Stimulated activated CD8-positive, alpha-beta memory T cell treated with anti-CD3 and anti-CD28 coated beads, Interleukin-15, amount 100 ng/mL, for 4 hours (primary cell): ENCODE data around the gene ZBTB21.

Experiments
- DNase-seq, 2 donors: peaks; one replicate each; pipeline ENCODE4 v3.0.0-alpha.2; 2020; ENCODE audit warnings: low read depth in 2 of 2

The ZBTB21 gene

DNA sequence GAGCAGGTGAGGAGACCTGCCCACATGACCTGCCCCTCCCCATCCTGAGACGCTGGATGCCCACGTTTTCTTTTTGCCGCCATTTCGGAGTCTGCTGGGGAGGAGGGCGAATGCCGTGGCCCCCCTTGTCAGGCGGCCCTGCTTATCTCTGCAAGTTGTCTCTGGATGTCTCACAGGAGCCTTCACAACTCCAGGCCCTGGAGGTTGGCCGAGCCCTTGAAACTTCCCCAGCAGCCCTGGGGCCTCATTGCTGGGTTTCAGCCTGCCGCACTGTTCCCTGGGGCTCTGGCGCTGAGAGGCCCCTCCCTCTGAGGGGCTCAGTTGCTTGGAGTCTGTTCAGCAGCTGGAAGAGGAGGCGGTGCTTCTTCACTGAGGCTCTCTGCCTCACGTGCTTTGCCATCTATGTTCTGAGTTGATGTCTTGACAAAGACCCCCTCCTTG is 29.8 kb upstream of the ZBTB21 start:
- DNase-seq, result no peak

DNA sequence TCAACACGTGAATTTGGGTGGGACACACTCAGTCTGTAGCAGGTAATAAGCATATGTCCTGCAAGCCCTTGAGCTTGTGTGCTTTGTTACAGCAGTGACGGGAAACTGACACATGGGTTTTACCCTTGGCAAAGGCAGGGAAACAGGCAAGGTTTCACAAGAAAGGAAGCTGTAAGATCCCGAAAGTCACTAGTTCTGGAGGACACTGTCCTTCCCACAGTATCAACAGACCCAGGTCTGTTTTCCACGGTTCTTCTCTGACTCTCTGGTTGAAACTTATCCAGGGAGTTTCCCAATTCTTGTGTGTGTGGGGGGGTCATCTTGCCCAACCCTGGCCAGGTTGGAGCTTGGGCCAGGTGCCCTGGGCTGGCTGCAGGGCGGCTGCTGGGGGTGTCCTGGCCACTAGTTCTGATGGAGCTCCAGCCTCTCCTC is 29.3 kb upstream of the ZBTB21 start:
- no peak for DNase-seq

DNA sequence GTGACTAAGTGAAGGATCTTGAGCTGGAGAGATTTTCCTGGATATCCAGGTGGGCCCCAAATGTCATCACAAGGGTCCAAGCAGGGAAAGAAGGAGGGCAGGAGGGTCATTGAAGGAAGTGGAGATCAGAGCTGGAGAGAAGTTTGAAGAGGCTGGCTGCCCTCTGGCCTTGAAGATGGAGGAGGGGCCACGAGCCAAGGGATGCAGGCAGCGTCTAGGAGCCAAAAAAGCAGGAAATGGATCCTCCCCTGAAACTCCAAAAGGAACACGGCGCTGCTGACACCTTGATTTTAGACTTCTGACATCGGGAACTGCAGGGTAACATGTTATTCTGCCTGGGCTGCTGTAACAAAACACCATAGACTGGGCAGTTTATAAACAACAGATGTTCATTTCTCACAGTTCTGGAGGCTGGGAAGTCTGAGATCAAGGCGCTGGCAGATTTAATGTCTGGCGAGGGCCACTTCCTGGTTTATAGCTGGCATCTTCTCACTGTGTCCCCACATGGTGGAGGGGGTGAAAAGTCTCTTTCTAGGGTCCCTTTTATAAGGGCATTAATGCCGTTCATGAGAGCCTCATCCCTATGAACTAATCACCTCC is 28.8 kb upstream of the ZBTB21 start:
- DNase-seq, result no peak

DNA sequence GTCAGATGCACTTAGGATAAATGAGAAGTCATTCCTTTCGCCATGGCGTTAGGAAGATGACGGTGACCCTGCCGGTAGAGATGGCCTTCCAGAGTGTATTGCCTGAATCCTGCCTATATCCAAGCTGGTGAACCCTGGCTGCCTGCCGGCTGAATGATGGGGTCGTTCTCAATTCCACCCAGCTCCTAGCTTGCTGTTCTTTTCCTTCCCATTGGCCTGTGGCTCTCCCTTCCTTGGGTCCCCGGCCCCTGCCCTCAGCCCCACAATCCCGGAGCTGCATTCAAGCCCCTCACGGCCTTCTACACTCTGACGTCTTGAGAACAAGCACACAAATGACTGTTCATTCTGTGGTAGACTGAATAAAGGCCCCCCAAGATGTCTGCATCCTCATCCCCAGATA is 28.2 kb upstream of the ZBTB21 start:
- no peak for DNase-seq

DNA sequence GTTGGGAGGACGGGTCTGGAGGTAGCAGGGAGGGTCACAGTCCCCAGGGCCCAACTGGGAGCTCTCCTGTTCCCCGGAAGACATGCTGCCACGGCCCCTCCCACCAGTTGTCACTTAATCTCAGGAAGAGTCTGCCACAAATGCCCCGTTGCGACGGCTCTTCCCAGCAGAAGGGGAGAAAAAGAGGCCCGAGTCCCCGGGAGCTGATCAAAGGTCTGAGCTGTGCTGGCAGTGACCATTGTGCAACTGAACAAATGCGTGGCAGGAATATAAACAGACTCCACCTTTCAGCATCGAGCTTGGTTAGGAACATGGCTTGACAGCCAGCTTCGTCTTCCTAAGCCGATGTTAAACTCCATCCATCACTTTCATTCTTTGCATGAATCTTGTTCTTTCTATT is 27.8 kb upstream of the ZBTB21 start:
- no peak for DNase-seq

DNA sequence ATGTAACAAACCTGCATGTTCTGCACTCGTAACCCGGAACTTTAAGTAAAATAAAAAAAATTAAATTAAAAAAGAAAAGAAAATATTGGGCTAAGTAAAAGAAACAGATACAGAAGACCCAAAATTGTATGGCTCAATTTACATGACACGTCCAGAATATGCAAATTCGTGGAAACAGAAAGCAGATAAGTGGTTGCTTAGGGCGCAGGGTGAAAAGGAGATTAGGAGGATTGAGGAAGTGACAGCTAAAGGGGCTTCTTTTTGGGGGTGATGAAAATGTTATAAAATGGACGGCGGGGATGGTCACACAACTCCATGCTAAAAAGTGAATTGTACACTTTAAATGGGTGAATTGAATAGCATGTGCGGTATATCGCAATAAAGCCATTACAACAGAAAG is 27.4 kb upstream of the ZBTB21 start:
- DNase-seq, result no peak

DNA sequence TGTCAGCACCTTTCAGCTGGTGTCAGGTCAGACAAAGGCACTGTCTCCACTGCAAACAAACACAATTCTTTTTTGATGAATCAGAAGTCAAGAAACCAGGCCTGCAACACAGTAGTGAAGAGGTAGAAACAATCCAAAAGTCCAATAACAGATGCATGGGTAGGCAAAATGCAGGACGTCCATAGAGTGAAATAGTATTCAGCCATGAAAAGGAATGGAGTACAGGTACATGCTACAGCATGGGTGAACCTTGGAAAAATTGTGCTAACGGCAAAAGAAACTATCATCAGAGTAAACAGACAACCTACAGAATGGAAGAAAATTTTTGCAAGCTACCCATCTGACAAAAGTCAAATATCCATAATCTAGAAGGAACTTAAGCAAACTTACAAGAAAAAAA is 26.2 kb upstream of the ZBTB21 start:
- DNase-seq, result no peak

DNA sequence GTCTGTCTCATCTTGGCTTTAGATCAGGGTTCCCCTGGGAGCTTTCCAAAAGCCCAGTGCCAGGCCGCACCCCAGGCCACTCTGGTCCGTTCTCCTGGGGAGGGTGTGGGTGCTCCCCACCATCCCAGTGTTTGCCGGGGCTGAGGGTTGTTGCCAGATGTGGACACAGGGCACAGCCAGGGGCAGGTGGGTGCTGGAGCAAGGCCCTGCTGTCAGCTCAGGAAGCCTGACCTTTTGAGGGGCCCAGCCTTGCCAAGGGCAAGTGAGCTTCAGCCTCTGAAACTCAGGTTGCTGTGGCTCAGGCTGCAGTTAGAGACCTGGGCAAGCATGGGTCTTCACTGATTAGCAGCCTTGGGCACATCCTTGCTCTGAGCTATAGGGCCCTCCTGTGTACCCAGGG is 22.8 kb upstream of the ZBTB21 start:
- DNase-seq, result no peak

DNA sequence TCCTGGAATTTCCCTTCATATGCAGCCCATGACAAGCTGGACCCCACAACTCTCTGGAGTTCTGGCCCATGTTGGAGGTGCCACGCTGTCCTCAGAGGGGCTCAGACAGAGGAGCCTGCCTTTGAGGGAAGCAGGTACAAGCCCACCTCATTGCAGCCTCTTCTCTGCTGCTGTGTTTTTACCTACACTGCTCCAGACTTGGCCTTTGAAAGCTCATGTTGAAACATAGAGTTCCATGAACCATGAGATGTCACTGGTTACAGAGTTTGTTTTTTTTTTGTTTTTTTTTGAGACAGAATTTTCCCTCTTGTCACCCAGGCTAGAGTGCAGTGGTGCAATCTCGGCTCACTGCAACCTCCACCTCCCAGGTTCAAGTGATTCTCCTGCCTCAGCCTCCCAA is 22.1 kb upstream of the ZBTB21 start:
- no peak for DNase-seq

DNA sequence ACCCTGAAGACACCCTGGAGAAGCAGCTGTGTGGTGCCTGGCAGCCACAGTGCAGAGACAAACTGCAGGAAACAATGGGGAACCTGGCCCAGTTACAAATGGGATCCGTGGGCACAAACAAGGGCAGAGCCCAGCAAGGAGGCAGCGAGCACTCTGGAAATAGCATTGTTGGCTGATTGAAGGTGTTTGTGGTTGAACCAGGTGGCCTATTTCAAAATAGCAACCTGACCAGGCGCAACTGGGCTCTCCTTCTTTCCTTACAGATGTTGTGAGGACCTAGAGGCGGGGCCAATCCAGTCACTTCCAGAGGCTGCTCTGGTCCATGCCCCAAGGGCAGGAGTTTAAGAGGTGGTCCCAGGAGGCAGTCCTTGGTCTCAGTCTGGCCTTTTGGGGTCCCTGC is 21.7 kb upstream of the ZBTB21 start:
- DNase-seq, result no peak

DNA sequence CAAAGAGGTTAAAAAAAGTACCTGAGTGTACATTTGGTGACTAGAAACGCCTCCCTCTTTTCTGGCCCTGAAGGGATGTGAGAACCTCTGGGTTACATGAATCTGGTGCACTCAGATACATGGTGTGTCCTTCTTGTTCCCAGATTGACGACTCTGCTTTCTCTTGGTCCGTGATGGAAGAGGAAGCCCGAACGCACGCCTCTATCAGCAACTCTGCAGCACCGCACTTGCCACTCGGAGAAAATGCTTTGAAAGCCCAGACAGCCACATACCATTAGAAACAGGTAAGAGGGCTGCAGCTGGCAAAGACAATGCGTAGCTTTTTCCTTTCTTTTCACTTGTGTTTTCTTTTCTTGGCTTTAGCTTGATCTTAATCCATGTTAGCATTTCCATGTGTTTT is 21.1 kb upstream of the ZBTB21 start:
- DNase-seq, result no peak

DNA sequence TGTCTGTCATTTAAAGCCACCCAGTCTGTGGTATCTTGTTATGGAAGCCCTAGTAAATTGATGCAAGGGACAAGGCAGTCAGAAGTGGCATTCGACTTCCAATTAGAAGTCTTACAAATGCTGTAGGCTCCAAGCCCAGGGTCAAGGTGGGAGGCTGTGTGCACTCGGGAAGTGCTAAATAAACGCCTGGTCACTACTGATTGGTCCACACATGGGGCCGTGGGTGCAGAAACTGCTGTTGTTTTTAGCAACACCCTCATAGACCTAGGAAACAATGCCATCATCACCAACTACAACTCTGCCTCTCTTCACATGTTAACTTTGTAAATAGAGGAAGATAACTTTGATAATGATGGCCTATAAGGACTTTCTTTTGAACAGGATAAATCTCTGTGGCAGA is 20.2 kb upstream of the ZBTB21 start:
- no peak for DNase-seq

DNA sequence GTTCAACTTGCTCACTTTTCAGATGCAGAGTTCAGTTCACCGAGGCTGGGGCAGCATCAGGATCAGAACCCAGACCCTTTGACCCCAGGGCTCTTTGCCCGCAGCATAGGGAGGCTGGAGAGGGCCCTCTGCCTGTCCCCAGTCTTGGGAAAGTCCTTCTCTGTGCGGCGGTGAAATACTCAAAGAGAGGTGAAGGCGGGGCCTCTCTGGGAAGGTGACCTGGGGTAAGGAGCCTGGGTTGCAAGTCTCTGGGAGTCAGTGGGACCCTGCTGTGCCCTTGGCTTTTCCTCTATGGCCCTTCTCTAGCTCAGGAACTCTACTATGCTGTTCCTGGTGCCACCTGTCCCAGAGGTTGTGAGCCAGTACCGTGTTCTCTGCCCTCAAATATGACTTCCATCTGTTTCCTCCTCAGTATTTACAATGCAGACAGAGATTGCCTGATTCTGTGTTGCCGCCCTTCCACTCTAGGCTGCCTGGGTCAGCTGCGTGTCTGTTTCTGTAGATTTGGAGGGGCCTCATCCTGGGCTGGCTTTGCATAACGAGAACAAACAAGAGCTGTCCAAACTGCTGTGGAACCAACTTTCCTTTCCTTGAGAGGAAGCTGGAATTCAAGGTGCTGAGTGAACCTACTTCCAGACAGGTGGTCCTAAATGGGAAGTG is 18.7 kb upstream of the ZBTB21 start:
- DNase-seq, result no peak

DNA sequence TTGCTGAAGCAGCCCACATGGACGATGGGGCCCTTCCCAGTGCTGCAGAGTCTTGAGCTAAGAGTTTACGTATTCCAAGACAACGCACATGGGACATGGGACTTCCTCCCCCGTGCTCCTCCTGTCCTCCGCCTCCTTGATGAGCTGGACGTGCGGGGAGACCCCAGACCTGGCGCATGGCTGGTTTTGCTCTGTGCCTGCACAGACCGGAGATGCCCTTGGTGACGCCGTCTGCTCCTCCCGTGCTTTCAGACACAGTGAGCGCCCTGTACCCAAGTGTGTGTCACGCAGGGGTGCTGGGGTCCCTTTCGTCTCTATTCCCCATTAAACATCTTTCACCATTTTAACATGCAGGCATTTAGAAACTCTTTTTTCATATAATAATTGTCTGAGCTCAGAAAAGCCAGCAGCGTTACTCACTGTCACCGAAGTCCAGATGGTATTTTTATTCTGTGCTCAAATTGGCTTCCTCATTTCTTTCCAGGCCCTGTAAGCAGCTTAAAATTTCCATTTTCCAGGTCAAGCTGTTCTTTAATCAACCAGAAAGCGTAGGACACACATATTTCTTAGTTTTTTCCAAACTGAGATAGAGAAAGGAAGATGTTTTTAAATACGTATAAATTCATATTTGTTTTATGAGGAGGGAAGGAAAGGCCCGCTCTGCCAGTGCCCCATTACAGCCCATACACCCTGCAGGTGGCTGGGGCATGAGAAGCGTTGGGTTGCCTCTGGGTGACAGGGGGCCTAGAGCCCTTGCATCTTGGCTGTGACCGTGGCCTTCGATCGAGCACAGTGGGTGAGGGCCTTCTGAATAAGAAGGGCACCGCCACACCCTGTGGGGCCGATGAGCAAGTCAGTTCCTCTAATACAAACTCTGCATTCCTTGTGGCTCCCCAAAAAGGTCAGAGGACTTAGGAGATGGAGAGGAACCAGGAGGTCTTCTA is 17.9 kb upstream of the ZBTB21 start:
- no peak for DNase-seq

DNA sequence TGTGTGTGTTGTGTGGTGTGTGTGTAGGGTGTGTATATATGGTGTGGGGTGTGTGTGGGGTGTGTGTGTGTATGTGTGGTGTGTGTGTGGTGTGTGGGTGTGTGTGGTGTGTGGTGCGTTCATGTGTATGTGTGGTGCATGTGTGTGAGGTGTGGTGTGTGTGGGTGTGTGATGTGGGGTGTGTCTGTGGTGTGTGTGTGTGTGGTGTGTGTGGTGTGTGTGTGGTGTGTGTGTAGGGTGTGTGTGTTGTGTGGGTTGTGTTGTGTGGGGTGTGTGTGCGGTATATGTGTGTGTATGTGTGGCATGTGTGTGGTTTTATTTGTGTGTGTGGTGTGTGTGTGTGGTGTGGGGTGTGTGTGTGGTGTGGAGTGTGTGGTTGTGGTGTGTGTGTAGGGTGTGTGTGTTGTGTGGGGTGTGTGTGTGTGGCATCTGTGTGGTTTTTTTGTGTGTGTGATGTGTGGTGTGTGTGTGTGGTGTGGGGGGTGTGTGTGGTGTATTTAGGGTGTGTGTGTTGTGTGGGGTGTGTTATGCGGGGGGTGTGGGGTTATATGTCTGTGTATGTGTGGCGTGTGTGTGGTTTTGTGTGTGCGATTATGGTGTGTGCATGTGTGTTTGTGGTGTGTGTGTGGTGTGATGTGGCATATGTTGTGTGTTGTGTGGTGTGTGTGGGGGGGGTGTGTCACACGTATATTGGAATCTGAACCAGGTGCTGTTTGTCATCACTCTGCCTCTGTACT is 17.1 kb upstream of the ZBTB21 start:
- no peak for DNase-seq

DNA sequence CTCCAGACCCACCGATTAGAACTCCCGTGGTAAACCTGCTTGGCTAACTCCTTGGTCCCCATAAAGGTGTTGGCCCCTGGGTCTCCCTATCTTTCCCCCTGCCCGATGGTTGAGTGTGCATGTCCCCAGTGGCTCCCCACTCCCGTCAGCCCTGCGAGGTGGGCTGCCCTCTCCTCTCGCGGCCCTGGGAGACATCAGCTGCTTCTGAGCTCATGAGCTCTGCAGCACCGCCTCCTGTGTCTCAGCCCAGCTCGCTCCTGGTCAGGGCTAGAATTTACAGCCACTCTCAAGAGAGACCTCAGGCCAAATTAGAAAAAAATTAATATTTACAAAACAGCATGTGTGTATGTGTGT is 15.9 kb upstream of the ZBTB21 start:
- DNase-seq, result no peak

DNA sequence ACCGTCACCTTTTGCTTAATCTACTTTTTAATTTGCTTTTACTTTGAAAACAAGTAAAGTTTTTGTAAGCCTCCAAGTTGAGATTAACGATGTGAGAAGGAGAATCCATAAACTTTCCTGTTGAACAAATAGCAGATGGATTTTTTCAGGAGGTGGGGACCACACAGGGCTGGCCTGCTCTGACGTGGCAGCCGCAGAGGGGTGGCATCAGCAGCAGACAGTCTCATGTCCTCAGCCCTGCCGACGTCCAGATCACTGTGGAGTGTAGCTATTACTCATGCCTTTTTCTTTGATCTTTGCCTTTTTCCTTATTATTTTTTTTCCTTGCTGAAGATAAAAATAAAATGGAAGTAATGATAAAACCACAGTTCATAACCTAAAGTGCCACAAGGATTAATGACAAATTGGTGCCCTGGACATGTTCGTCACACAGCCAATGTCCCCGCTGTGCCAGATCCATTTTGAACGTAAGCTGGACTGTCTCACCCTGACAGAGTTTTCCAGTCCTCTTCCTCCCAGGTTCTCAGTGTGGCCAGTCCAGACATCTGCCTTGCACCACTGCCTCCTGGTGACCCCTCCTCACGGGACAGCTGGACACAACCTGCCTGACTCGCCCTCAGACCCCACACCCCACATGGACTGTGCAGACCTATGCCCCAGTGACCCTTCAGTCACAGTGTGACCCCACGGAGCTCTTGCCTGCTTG is 15.4 kb upstream of the ZBTB21 start:
- DNase-seq, result no peak

DNA sequence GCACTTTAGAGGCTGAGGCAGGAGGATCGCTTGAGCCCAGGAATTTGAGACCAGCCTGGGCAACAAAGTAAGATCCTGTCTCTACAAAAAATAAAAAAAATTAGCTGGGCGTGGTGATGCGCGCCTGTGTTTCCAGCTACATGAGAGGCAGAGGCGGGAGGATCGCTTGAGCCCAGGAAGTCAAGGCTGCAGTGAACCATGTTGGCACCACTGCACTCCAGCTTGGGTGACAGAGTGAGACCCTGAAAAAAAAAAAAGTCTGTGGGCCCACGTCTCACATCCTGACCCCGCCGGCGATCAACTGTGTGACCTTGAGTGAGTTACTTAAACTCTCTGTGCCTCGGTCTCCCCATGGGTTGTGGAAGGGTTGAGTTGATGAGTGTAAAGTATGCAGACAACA is 12.7 kb upstream of the ZBTB21 start:
- DNase-seq, result no peak

DNA sequence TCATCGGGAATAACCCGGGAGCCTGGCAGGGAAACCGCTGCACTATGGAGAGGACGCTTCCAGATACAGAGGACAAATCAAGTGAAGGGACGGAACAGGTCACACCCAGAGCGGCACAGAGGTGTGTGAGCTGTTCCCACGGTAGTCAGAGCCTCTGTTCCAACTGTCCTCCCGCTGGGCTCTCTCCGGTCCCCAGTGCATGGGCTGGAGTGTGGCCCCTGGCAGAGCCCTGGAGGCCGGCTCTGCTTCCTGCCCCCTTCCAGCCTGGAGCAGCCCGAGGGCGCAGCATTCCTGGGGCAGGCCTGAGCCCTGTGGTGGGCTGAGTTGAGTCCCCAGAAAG is 11.9 kb upstream of the ZBTB21 start:
- no peak for DNase-seq

DNA sequence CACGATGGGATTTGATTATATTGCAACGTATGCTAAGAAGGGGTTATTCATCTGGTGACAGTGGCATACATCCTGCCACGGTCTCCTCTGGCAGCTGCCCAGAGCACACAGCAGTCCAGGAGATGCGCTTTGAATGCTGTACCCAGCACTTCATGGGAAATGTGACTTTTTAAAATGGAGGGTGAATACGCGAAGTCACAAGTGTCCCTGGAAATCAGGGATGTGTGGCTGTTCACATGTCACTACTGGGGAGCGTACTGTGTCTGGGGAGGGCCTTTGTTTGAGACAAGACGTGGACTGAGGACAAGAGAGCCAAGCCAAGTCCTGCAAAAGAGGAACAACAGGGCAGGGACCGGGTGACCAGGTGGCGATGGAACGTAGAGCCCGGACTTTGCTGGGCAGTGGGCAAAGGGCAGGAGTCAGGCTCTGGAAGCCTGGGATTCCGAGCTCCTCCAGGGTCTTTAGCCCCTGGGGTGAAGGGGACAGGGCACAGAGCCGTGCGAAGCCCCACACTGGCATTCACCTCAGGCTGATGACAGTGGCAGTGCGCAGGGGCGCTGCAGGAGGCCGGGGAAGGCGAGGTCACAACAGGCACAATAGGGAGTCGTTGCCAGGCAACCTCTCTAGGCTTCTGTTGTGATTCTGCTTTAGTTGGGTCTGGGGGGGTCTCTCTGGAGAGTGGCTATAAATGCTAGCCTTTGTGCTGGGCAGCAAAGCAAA is 11.4 kb upstream of the ZBTB21 start:
- no peak for DNase-seq

DNA sequence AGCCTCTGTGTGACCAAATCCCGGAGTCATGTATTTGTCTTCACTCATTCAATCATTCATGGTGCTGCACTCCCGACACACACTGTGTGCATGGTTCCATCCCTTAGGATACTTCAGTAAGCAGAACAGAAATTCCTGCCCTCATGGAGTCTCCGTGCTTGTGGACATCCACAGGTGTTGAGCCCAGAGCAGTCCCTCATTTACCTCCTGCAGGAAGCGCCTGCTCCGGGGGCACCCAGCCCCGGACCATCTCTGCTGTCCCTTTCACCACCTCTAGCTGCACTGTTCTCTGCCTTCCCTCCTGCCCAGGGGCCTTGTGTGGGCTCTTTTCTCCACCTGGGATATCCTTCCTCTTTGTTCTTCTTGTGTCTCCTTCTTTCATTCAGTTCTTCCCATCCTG is 9.5 kb upstream of the ZBTB21 start:
- no peak for DNase-seq
